ENCODE measurements around the gene PDXP. TPM values are rescaled to one million over a fixed set of nuclear protein-coding genes. Genes with fewer than 3 reads are reported as not detected.
A peak's percentile ranks its signal among the peaks of the same experiment; 100 is the strongest.

PDXP gene
- total and polyA plus RNA-seq, 2 of the 13 experiments (the other 11 are each of a cell fraction or from before 2014, with no cell fraction given): 58.2 to 70.6 TPM

- TF ChIP-seq ZNF362 (CRISPR knock-in tag; IDR thresholded peaks at IDR 0.05; ENCODE audit: borderline replicate concordance): no peak
- peak; percentile 36; the same call in 1 of the 2 replicates for TF ChIP-seq SALL1 (CRISPR knock-in tag; IDR thresholded peaks at IDR 0.05)
- no peak for TF ChIP-seq DBP (CRISPR knock-in tag; IDR thresholded peaks at IDR 0.05; ENCODE audit: not compliant biosample characterization)
- peak; percentile 70; the same call in 1 of the 2 replicates for TF ChIP-seq HNF1B (CRISPR knock-in tag; IDR thresholded peaks at IDR 0.05)
- no peak for TF ChIP-seq ZBTB37 (CRISPR knock-in tag; IDR thresholded peaks at IDR 0.05)
- TF ChIP-seq SMC3 (IDR thresholded peaks at IDR 0.05; ENCODE audit: low read length): peak; percentile 62
- no peak for TF ChIP-seq FOXA1 (IDR thresholded peaks at IDR 0.05)
- TF ChIP-seq FOXA1 (CRISPR knock-in tag; IDR thresholded peaks at IDR 0.05): 0 out of 2 replicates have a peak, but pooled peaks have one; percentile 12
- TF ChIP-seq ZBTB7A (CRISPR knock-in tag; IDR thresholded peaks at IDR 0.05): 0 out of 2 replicates have a peak, but pooled peaks have one; percentile 30
- TF ChIP-seq MED8 (CRISPR knock-in tag; IDR thresholded peaks at IDR 0.05; ENCODE audit: insufficient replicate concordance): no peak
- TF ChIP-seq KAT2B (IDR thresholded peaks at IDR 0.05; ENCODE audit: borderline replicate concordance, low read depth, low read length): no peak
- 0 out of 2 replicates have a peak, but pooled peaks have one; percentile 19 for TF ChIP-seq ZGPAT (CRISPR knock-in tag; IDR thresholded peaks at IDR 0.05)
- peak; percentile 86 for TF ChIP-seq XRCC5 (optimal IDR thresholded peaks at IDR 0.05; ENCODE audit: low read length)
- TF ChIP-seq GATAD2A (CRISPR knock-in tag; IDR thresholded peaks at IDR 0.05): 0 out of 2 replicates have a peak, but pooled peaks have one; percentile 12
- no peak for TF ChIP-seq ZNF749 (CRISPR knock-in tag; IDR thresholded peaks at IDR 0.05; ENCODE audit: borderline replicate concordance)
- no peak for TF ChIP-seq ZNF781 (CRISPR knock-in tag; IDR thresholded peaks at IDR 0.05; ENCODE audit: borderline replicate concordance, not compliant biosample characterization)
- no peak for TF ChIP-seq TMF1 (CRISPR knock-in tag; IDR thresholded peaks at IDR 0.05; ENCODE audit: low read depth)
- TF ChIP-seq ZIK1 (CRISPR knock-in tag; IDR thresholded peaks at IDR 0.05; ENCODE audit: borderline replicate concordance, low read depth): 0 out of 2 replicates have a peak, but pooled peaks have one; percentile 54
- TF ChIP-seq IRF2 (CRISPR knock-in tag; IDR thresholded peaks at IDR 0.05): no peak
Observed at GRCh38 chr22:37643225-37643847, 15.2 kb upstream of the PDXP start (continued).

Measured in HepG2 (cell line).